GM21447 (cell line): ENCODE data around the gene ARVCF.
"Not testable (repeated sequence)": the region's sequence is repeated elsewhere in the genome, so short reads cannot be mapped to it uniquely, and the experiment has no call there.

Source experiments
- ATAC-seq: cut with Tn5 transposase; IDR thresholded peaks from one replicate; pipeline ENCODE4 v1.9.1; 2021; ENCODE audit not compliant: unreplicated experiment

The ARVCF gene

GRCh38 chr22:19940536-19941364 is 75.9 kb downstream of the ARVCF start:
- ATAC-seq = no peak

- ATAC-seq = no peak
Observed at GRCh38 chr22:19937616-19938473, 78.8 kb downstream of the ARVCF start.

DNA sequence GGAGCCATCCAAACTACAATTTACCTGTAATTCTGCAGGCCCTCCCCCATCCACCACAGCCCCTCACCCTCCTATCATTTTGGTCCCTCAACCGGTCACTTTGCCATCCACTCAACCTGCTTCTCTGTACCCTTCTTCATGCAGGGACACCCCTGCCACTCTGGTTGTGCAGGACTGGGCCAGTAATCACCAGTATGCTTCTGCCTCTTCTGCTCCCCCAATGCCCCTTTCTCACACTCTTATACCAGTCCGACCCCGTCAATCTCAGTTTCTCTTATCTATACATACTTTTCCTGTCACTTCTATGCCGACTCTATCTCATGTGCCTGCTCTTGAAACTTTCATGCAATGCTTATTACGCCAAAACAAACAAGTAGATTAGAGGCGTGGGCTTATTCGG is 80.1 kb downstream of the ARVCF start:
- ATAC-seq = no peak

GRCh38 chr22:19935123-19935718 is 81.4 kb downstream of the ARVCF start:
- ATAC-seq = not testable (repeated sequence)

GRCh38 chr22:19933341-19934241 is 83.0 kb downstream of the ARVCF start:
- ATAC-seq = no peak

- ATAC-seq = no peak
Observed at GRCh38 chr22:19932367-19933206, 84.0 kb downstream of the ARVCF start.

GRCh38 chr22:19931514-19931913 is 85.1 kb downstream of the ARVCF start:
- no peak for ATAC-seq

DNA sequence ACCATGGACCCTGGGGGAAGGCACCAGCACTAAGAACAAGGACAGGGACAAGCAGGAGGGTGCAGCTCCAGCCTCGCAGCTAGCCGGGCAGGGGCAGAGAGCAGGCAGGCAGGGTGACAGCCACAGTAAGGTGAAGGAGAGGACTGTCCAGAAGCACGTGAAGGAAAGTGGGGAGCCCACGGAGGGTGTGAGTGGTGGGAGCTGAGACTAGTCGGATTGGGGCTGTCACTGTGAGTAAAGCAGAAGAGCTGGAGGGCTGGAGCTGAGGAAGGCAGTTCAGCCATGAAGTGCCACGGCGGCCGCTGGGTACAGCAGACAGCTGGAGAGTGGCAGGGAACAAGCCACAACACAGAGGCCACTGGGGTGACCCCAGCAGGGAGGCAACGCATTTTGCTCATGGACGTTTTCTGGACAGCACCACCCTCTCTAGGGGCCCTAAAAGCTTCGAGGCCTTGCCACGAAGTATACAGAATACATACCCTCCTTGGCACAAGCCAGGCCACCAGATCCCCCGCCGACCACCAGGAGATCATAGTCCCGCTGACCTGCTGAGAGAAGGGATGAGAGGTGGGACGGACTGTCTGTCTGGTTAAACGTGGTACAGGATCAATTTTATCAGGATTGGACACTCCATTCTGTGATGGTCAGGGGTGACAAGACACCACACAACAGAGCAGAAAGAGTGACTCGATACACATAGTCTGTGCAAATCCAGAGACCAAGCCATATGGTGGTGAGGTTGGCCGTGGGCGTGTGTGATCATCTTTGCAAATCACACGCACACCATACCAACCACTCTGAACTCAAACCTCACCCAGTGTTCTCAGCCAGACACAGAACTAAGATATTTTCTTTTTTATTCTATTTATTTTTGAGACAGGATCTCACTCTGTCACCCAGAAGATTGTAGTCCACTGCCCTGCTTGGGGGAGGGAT is 85.8 kb downstream of the ARVCF start:
- ATAC-seq = no peak

DNA sequence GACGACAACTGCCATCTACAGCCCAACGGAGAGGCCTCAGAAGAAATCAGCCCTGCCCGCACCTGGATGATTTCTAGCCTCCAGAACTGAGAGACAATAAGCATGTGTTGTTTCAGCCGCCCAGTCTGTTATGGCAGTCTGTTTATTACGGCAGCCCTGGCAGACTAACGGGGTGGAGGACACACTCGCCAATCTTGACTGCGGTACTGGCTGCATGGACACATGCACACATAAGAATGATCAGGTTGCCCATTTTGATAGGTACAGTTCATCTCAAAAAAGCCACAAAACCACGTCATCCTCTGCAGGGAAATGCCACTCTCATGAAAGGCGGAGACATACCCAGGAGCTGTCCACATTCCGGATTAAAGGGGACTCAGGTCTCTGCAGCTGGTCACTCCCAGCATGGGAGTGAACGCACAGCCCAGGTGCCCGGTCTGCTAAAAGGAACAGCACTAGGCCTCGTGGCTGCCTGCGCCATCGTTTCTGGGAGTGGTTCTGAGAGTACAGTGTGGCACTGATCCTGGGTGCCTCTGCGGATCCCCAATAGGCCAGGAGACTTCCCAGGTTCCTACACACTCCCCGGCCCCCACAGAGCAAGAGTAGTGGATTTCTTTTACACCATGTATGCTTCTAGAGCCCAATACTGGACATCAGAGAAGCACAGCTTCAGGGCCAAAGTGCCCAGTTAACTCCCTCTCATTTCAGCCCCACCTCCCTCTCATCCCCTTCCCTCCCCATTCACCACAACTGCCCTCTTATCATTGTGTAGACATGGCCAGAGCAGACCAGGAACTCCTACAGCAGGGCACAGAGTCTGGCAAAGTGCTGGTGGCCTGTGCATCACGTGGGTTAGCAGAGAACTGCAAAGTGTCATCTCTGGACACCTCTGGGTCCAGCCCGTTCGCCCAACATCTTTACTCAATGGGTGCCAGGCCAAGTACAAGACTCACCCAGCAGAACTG is 86.8 kb downstream of the ARVCF start:
- ATAC-seq = no peak

DNA sequence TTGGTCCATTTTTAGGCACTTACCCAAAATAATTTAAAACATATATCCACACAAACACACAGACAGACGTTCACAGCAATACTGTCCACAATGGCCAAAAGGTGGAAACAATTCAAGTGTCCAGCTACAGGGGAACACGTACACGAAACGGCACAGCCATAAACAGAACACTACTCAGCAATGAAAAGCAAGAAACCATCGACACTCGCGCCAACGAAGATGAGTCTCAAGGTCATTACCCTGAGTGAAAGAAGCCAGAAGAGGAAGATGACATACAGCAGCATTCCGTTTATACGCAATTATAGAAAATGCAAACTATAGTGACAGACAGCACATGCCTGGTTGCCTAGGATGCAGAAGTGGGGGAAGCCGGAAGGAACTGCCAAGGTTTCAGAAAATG is 88.4 kb downstream of the ARVCF start:
- ATAC-seq = no peak

DNA sequence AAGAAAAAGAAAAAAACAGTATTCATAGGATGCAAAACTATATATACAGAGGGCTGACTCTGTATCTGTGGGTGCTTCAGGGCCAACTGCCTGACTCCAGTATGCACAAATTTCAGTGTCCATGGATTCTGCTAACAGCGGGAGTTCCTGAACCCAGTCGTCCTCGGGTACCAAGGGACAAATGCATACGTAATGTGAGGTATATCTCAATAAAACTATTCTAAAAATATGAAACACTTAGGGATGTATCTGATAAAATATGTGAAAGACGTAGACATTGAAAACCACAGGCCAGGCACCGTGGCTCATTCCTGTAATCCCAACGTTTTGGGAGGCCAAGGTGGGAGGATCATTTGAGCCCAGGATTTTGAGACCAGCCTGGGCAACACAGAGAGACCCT is 88.9 kb downstream of the ARVCF start:
- no peak for ATAC-seq

DNA sequence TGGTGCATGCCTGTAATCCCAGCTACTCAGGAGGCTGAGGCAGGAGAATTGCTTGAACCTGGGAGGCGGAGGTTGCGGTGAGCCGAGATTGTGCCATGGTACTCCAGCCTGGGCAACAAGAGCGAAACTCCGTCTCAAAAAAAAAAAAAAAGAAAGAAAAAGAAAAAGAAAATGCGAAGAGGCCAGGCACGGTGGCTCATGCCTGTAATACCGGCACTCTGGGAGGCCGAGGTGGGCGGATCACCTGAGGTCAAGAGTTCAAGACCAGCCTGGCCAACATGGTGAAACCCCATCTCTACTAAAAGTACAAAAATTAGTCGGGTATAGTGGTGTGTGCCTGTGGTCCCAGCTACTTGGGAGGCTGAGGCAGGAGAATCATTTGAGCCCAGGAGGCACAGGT is 90.6 kb downstream of the ARVCF start:
- ATAC-seq = not testable (repeated sequence)

DNA sequence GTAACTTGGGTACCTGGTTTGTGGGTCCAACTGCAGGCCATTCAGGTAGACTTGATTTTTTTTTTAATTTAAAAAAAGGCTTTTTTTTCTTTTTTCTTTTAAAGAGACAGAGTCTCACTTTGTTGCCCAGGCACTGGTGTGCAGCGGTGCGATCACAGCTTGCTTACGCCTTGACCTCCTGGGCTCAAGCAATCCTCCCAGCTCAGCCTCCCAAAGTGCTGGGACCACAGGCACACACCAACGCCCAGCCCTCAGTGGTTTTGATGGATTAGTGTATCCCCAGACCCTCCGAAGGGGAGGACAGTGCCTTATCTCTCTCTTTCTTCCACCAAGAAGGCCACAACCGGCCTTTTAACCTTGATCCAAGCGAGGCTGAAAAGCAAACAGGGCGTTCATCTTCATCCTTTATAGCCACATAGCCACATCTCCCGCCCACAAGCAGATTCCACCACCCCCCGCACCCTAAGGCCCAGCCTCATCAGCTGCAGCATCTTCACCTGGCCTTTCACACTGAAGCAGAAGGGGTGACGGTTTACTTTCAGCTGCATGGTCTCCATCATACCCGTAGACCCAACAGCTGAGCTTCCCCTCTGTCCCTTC is 92.6 kb downstream of the ARVCF start:
- no peak for ATAC-seq

DNA sequence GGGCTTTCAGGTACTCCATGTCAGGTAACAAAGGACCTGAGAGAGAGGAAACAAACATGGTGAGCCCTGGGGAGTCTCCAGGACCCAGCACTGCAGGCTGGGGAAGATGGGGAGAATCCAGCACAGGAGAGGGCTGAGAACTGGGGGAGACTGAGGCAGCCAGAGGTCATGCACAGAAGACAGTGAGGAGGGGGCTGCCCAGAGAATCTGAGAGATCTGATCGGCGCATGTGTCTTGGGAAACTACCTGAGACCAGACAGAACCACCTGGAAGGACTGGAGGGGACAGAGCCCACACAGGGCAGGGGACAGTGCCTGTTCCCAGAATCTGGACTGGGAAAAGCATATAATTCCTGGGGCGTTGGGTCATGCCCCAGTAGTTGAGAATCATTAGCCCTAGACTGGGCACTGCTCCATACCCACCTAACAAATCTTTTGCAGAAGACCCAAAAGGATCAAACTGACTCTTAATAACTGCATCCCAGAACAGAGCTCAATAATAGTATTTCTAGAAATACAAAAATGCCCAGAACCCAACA is 95.0 kb downstream of the ARVCF start:
- no peak for ATAC-seq
